ENCODE results near the gene GARIN3.
"Not testable (repeated sequence)": the region's sequence is repeated elsewhere in the genome, so short reads cannot be mapped to it uniquely, and the experiment has no call there.

The GARIN3 gene

DNA sequence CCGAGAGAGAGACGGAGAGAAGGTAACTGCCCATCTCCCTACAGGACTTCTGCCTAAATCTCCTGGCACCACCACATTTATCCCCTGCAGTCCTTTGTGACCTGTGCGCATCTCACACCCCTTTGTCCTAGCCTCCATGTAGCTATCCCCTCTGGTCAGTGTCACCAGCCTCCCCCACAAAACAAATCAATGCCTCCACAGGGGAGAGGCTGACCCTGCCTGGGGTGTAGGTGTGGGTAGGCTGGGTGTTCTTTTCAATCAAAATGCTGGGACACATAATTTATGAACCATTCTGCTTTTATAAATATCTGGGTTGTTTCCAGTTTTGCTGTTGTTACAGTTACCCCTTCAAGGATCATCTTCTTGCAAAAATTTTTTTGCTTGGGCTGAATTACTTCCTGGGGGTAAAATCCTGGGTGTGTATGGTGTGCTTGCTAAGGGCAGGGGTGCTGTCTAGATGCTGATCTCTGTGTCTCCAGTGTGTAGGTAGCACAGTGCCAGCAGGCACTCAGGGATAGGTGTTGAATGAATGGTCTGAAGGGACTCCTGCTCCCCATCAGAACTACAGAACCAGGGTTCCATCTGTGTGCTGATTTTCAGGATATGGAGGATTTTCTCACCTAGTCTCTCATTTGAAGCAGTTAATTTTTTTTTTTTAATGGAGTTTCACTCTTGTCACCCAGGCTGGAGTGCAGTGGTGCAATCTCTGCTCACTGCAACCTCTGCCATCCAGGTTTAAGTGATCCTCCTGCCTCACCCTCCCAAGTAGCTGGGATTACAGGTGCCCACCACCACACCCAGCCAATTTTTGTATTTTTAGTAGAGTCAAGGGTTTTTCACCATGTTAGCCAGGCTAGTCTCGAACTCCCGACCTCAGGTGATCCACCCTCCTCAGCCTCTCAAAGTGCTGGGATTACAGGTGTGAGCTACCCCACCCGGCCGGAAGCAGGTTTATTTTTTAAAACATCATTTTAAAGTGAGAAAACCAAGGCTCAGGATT lies at the start of gene GARIN3:
TSS of gene GARIN3 (minus strand) at position 51 of the 1,000 bp plus-strand sequence. CDS start 96 bp downstream, outside the sequence.
- DNase-seq = no peak

GRCh38 chr5:157215514-157216167 lies 49.6 kb upstream of the GARIN3 start:
- DNase-seq = no peak

GRCh38 chr5:157214861-157215513 lies 48.9 kb upstream of the GARIN3 start:
- no peak for DNase-seq

DNA sequence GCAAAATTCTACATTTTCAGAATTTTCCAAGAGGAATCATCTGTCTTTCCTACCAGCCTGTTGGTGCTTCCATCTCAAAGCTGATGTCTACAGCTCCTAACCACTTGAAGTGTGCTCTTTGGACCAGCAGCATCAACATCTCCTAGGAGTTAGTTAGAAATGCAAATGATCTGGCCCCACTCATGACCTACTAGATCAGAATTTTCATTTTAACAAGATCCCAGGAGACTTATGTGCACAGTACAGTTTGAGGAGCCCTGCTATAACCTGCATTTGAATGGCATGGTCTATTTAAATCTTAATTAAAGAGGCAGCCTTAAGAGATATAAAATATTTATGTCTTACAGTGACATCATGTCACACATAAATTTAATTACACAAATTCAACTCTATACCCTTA lies 48.4 kb upstream of the GARIN3 start:
- DNase-seq = no peak

- DNase-seq = no peak
Measured at GRCh38 chr5:157213527-157214243, 47.6 kb upstream of the GARIN3 start.

DNA sequence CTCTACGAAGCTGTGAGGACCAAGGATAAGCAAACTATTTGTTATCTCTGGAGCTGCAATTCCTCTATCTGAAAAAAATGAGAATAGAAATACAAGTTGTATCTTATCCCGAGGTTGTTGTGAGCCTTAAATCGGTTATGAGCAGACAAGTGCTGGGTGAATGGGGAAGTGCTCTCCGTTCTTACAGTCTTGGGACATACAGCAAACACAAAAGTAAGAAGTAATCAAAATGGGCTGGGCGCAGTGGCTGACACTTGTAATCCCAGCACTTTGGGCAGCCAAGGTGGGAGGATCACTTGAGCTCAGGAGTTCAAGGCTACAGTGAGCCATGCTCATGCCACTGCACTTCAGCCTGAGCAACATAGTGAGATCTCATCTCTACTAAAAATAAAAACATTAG lies 46.2 kb upstream of the GARIN3 start:
- no peak for DNase-seq

GRCh38 chr5:157210652-157211051 lies 44.6 kb upstream of the GARIN3 start:
- not testable (repeated sequence) for DNase-seq

- DNase-seq = no peak
Measured at GRCh38 chr5:157205708-157206107, 39.6 kb upstream of the GARIN3 start.

- DNase-seq = no peak
Measured at GRCh38 chr5:157204765-157205164, 38.7 kb upstream of the GARIN3 start.

- DNase-seq = no peak
Measured at GRCh38 chr5:157203417-157203816, 37.4 kb upstream of the GARIN3 start.

GRCh38 chr5:157201857-157202256 lies 35.8 kb upstream of the GARIN3 start:
- DNase-seq = no peak

DNA sequence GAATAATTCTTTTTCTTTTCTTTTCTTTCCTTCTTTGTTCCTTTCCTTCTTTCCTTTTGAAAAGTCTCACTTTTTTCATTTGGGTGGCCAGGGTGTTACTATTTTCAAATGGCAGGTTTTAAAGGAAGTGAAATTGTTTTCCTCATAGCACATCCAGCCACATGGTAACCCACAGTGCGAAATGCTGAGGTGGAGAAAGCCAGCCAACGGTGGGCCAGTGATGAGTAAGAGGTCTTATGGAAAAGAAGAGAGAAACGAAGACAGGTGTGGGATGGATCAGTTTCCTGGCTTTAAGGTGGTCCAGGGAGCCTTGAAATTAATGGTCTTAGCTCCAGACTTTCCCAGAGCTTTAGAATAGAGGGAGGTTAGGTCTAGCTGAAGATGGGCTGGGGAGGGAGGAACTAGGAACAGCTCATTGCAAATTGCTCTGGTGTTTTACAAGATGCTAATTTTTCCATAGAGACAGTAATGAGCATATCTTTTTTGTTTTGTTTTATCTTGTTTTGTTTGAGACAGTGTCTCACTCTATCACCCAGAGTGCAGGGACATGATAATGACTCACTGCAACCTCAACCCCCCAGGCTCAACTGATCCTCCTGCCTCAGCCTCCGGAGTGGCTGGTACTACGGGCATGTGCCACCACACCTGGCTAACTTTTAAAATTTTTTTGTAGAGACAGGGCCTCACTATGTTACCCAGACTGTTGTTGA lies 32.4 kb upstream of the GARIN3 start:
- no peak for DNase-seq

GRCh38 chr5:157197086-157197485 lies 31.0 kb upstream of the GARIN3 start:
- DNase-seq = no peak

DNA sequence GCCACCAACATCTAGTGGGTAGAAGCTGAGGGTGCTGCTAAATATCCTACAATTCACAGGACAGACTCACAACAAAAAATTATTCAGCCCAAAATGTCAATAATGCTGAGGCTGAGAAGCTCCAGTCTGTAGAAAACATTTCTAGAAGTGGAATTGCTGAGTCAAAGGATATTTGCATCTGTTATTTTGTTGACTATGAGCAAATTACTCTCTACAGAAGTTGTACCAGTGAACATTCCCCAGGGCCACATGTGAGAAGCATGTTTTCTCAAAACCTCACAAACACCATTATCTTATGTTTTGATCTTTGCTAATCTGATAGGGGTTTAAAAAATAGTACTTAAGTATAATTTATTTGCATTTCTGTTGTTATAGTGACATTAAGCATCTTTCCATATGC lies 30.0 kb upstream of the GARIN3 start:
- no peak for DNase-seq

DNA sequence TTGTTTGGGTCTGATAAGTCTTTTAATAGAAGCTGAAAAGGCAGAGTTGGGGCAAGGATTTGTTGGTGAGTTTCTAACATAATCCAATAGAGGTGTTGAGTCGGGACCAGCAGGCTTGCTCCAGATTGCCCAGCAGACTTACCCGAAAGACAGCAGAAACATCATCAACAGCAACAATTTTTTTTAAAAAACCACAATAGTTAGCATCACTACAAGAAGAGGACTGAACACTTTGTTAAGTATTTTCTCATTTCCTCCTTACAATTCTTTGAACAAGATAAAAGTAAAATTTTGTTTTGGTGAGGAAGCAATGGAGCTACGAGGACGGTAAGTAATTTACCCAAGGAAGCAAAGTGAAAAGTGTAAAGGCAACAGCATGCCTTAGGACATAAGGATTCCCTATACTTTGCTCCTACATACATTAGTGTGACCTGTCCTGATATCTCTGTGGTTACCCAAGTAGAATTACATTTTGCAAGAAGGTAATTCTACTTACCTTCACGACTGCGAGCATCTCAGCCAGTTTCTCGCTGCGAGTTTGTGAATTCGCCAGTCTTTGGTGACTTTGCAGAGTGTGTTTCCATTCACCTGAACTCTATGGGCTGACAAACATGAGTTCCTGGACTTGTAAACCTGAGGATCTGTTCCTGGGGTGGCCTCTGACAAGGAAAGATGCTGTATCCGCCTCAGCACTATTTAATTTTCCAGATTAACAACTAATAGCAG lies 27.8 kb upstream of the GARIN3 start:
- no peak for DNase-seq

- no peak for DNase-seq
Measured at GRCh38 chr5:157189223-157189622, 23.2 kb upstream of the GARIN3 start.

- DNase-seq = no peak
Measured at GRCh38 chr5:157188270-157188669, 22.2 kb upstream of the GARIN3 start.

- no peak for DNase-seq
Measured at GRCh38 chr5:157187046-157187754, 21.1 kb upstream of the GARIN3 start.

- DNase-seq = no peak
Measured at GRCh38 chr5:157186309-157187045, 20.4 kb upstream of the GARIN3 start.

DNA sequence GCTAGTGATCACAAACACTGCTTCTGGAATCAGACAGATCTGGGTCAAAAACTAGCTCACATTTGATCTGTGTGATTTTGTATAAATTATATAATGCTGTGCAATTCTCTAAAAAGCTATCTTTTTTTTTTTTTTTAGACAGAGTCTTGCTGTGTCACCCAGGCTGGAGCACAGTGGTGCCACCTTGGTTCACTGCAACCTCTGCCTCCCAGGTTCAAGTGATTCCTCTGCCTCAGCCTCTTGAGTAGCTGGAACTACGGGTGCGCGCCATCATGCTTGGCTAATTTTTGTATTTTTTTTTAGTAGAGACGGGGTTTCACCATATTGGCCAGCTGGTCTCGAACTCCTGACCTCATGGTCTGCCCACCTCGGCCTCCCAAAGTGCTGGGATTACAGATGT lies 19.1 kb upstream of the GARIN3 start:
- not testable (repeated sequence) for DNase-seq

All from midbrain (tissue), 1 donor.